Fibroblast of the conjunctiva (primary cell): ENCODE results near the gene SCML1.

ENCODE experiments used
- DNase-seq: peaks from one replicate; pipeline ENCODE4 v3.0.0-alpha.2; 2010; ENCODE audit warnings: low read depth

SCML1 gene

GRCh38 chrX:17736856-17737709, at the start of gene SCML1:
TSS of gene SCML1 (plus strand) at chrX:17737493. CDS start at chrX:17744187, 6,694 bp downstream.
- DNase-seq: peak; percentile 95

DNA sequence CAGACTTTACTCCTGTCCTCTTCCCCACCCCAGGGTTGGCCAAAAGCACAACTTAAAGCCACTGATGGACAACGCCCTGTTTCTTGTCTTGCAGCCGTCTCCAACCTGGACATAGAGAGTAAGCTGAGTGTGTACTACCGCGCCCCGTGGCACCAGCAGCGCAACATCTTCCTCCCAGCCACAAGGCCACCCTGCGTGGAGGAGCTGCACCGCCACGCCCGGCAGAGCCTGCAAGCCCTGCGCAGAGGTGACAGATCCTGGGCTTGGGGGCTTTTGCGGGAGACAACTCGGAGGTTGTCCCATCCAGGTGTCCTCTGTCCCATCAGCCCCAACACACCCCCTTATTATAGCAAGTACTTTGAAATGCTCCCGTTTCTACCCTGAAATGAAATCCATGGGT, 49.6 kb upstream of the SCML1 start:
- no peak for DNase-seq

DNA sequence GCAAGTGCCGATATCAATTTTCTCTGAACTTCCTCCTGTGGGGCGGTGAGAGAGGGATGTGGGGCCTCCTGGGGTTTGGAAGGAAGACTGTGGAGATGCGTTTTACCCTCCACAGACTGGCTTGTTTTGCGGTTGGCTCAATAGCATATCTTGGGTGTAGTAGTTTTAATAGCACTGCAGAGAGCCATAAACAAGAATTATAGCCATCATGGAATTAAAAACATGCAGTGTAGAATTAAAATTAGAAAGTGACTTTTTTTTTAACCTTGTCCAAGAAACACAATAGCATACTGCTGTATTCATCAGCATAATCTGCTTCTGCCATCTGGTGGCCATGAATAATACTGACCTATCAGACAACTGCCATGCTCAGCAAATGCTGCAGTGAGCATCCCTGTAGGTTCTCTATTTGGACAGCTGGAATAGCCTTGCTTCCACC, 47.3 kb upstream of the SCML1 start:
- peak; percentile 64 for DNase-seq

GRCh38 chrX:17692709-17693346, 44.5 kb upstream of the SCML1 start:
- peak; percentile 51 for DNase-seq

- DNase-seq: no peak
Observed at GRCh38 chrX:17697191-17697590, 40.1 kb upstream of the SCML1 start.

DNA sequence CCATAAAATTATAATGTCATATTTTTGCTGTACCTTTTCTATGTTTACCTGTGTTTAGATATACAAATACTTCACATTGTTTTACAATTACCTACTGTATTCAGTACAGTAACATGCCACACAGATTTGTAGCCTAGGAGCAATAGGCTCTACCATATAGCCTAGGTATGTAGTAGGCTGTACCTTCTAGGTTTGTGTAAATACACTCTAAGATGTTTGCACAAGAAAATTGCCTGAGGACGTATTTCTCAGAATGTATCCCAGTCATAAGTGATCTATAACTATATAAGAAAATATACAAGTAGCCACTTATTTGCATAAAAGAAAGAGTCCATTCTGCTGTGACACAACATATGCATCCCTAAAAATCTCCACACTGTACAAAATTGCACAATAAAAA, 36.3 kb upstream of the SCML1 start:
- DNase-seq: no peak

DNA sequence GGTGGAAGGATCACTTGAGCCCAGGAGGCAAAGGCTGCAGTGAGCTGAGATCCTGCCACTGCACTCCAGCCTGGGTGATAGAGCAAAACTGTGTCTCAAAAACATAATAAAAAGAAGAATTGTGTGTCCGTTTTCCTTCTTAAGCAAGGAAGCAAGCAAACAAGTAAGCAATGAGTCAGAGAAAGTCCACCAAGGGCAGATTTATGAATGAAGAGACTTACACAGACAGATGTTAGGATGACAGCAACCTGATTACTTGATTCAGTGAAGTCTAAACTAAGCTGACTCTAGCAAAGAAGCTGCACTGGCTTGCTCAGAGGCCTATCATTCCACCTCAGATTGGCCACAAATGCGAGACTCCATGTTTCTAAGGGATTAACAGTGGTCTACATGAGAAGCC, 34.1 kb upstream of the SCML1 start:
- no peak for DNase-seq

DNA sequence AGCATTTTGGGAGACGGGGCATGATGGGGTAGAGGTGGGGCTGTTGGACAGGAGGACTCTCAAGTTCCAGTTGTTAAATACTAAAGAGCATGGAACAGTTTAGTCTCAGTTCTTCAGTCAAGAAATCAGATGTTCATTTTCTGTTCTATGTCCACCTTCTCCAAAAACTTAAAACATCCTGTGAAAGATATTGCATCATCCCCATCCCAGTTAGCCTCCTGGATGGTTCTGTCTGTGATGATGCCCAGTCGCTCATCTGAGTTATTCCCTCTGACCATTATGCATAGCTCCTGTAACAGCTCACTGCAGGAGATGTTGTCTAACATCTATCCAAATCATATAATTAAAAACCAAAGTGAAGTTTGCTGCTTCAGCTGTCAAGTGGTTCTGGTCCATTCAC, 32.1 kb upstream of the SCML1 start:
- no peak for DNase-seq

- DNase-seq: no peak
Observed at GRCh38 chrX:17706676-17707075, 30.6 kb upstream of the SCML1 start.

- DNase-seq: no peak
Observed at GRCh38 chrX:17707731-17708130, 29.6 kb upstream of the SCML1 start.

DNA sequence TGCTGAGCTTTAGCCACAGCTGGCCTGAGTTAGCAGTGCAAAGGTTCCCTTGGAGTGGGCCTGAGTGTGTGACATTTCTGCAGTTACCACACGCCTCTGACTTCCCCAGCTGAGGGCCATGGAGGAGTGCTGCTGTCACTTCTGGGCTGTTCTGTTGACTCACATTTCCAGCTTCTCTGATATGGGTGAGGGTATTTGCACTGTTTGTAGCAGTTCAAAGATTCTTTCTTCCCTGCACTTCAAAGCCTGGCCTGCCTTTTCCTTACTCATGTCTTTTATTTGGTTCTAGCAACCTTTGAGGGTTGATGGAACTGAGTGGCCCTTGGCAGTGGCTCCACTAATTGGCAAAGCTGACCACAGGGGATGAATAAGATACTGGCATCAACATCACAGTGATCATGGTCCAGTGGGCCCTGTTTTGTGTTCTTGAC, 26.4 kb upstream of the SCML1 start:
- DNase-seq: no peak

GRCh38 chrX:17713288-17713687, 24.0 kb upstream of the SCML1 start:
- no peak for DNase-seq

DNA sequence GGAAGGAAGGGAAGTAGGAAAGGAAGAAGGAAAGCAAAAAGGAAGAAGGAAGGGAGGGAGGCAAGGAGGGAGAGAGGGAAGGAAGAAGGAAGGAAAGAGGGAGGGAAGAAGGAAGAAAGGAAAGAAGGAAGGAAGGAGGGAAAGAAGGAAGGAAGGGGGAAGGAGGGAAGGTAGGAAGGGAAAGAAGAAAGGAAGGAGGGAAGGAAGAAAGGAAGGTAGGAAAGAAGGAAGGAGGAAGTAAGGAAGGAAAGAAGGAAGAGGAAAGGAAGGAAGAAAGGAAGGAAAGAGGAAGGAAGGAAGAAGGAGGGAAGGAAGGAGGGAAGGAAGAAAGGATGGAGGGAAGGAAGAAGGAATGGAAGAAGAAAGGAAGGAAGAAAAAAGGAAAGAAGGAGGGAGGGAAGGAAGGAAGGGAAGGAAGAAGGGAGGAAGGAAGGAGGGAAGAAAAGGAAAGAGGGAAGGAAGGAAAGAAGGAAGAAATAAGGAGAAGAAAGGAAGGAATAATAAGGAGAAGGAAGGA, 18.6 kb upstream of the SCML1 start:
- no peak for DNase-seq

DNA sequence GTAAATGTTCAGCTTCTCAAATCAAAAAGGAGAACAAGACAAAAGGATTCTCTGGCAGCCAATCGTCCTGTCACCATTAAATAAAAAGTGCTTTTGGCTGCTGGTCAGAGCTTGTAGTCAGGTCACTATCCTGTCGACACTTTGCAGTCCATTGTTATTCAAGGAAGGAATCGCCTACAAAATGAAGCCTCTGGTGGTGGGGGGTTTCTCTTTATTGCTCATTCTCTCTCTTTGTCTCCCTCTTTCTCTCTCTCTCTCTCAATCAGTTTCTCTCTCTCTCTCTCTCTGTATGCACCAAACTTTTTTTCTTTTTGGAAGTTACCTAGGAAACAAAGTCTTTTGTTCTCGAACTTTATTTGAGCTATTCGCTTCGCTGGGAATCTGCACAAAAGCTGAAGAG, 17.6 kb upstream of the SCML1 start:
- no peak for DNase-seq

GRCh38 chrX:17721715-17722114, 15.6 kb upstream of the SCML1 start:
- no peak for DNase-seq

GRCh38 chrX:17725181-17725580, 12.1 kb upstream of the SCML1 start:
- DNase-seq: no peak

DNA sequence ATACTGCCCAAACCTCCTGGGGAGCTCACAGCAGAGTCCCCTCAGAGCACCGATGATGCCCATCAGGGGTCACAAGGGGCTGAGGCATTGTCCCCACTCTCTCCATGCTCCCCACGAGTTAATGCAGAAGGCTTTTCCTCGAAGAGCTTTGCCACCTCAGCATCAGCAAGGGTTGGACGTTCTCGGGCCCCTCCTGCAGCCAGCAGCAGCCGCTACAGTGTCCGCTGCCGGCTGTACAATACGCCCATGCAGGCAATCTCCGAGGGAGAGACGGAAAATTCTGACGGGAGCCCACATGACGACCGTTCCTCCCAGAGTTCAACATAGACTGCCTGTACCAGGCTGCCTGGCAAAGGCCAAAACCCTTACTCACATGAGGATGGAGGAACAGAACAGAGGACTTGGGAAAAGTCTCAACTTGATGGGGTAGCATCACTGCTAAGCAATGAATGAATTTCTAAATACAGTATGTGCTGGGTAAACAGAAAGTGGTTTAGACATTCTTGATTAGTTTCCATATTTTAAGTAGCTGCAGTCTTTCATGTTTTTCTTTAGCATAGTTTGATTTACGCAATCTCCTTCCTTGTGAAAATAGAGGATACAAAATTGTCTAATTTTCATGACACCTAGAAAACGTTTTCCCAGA, 5.0 kb upstream of the SCML1 start:
- peak; percentile 10 for DNase-seq

GRCh38 chrX:17735406-17735805, 1.9 kb upstream of the SCML1 start:
- no peak for DNase-seq

DNA sequence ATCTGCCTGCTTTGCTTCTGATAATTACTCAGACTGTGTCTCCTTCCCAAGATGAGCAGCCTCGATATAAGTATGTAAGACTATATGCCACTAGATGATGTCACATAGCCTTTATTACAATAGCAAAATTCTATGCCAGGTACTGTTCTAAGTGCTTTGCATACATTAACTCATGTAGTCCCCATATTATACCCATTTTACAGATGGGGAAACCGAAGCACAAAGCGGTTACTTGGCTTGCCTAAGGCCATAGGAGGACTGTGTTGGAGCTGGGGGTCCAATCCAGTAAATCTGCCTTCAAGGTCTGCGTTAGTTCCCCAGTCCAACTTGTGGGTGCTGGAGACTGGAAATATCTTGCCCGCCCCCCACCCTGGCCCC, 826 bp upstream of the SCML1 start:
- no peak for DNase-seq

DNA sequence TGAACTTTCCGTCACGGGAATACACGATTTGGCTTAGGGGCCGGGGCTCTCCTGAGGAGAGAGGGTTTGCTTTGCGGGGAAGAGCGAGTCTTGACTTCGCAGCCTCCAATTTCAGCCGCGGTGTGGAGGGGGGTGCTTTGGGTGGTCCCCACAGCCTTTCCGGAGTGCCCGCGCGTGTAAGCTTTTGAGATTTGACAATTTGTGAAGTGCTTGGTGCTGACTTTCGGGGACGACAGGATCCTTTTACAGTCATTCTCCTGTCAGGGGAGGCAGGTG, 355 bp downstream of the SCML1 start:
- no peak for DNase-seq

DNA sequence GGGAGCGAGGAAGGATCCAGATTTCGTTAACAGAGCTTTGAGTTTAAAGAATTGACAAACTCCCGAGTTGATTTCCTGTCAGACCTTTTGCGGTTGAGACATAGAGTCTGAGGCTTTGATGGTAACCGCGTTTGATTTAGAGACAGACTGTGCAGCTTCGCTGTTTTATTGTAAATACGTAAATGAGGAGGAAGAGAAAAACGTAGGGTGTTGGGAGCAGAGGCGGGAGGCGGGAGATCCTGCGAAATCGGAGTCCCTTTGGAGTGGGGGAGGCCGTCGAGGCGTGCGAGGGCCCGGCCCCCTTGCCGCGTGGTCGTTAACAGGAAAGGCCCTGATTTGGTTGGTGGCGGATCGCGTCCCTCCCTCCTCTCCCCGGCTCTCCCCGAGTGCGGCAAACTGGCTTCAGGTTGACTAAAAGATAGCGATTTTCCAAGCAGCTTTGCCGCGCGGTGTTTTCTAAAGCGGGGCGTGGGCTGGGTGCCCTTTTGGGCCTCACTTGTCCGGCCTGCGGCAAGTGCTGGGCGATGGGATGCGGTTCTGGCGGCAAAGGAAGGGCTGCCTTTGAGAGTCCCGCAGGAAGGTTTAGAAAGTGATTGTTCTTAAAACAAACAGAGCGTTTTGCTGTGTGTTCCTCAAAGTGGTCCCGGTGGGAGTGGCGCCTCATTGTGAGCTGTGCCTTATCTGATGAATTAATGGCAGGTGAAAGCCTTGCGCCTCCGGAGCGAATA, 857 bp downstream of the SCML1 start:
- DNase-seq: no peak

DNA sequence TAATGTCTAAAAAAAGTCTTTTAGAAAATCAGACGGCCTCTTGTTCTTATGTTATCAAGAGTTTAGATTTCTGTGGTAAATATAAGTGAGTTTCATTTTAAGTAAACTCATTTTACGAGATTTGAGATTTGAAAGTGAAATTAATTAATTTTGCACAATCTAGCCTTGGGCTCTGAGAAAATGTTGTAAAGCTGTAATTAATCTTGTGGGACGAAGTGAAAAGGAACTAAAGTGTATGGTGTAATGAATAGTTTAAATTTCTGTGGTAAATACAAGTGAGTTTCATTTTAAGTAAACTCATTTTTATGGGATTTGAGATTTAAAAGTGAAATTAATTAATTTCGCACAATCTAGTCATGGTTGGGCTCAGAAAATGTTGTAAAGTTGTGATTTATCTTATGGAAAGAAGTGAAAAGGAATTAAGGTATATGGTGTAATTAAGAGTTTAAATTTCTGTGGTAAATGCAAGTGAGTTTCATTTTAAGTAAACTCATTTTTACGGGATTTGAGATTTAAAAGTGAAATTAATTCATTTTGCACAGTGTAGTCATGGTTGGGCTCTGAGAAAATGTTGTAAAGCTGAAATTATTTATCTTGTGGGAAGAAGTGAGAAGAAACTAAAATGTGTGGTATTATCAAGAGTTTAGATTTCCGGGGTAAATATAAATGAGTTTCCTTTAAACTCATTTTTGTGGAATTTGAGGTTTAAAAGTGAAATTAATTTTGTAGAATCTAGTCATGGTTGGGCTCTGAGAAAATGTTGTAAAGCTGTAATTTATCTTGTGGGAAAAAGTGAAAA, 1.6 kb downstream of the SCML1 start:
- no peak for DNase-seq
